CD4-positive, alpha-beta T cell (primary cell): Measurements from ENCODE around the gene LEP. TPM values are rescaled to one million over a fixed set of nuclear protein-coding genes. Genes with fewer than 3 reads are reported as not detected.
"Not testable (repeated sequence)": the region's sequence is repeated elsewhere in the genome, so short reads cannot be mapped to it uniquely, and the experiment has no call there.

Experiments used
- ATAC-seq: fragments of 200-7000 bp; cut with Tn5 transposase; one replicate; pipeline ENCODE4 v1.10.0; 2022; ENCODE audit warnings: mild to moderate bottlenecking; ENCODE audit not compliant: poor library complexity
- CTCF ChIA-PET: fragments of 350-600 bp; sonication (Branson Sonifier 250); formaldehyde crosslinking; loops from one replicate; lab custom pipeline; 2021; ENCODE audit warnings: antibody characterized with exemption, inconsistent platforms; lab: Charles Lee
- POLR2A ChIA-PET: fragments of 350-600 bp; sonication (Branson Sonifier 250); formaldehyde crosslinking; loops from one replicate; lab custom pipeline; 2021; ENCODE audit warnings: antibody characterized with exemption, inconsistent platforms; lab: Charles Lee
- DNase-seq, 14 experiments: peaks; one replicate each; pipeline ENCODE4 v3.0.0-alpha.2; 2013 to 2020; ENCODE audit warnings: mixed read lengths in 2 of 14
- H3K27ac ChIP-seq, 2 donors: one replicate each; pipeline versions ENCODE4 v1.5.1 to v1.7.0; 2013; ENCODE audit warnings: low read length in 2 of 2, low read depth in 1 of 2, mild to moderate bottlenecking in 1 of 2
- H3K27me3 ChIP-seq, 2 experiments: 1 replicate in 1 of 2; 2 replicates in 1 of 2; pipeline versions ENCODE4 v1.6.1 to v1.7.0; 2013; ENCODE audit warnings: low read length in 2 of 2, control low read depth in 1 of 2, mild to moderate bottlenecking in 1 of 2, moderate library complexity in 1 of 2; ENCODE audit not compliant: insufficient read depth in 2 of 2, control insufficient read depth in 1 of 2
- H3K36me3 ChIP-seq: one replicate; pipeline ENCODE4 v1.6.1; 2013; ENCODE audit warnings: low read length, control low read depth; ENCODE audit not compliant: insufficient read depth
- H3K4me1 ChIP-seq: one replicate; pipeline ENCODE4 v1.6.1; 2013; ENCODE audit warnings: low read length, control low read depth; ENCODE audit not compliant: insufficient read depth
- H3K4me3 ChIP-seq: one replicate; pipeline ENCODE4 v1.5.1; 2013; ENCODE audit warnings: mild to moderate bottlenecking, low read length, moderate library complexity
- H3K9me3 ChIP-seq, 2 experiments: 1 replicate in 1 of 2; 2 replicates in 1 of 2; pipeline versions ENCODE4 v1.6.1 to v1.7.0; 2013; ENCODE audit warnings: low read length in 2 of 2, mild to moderate bottlenecking in 2 of 2, control low read depth in 1 of 2, moderate library complexity in 1 of 2; ENCODE audit not compliant: control insufficient read depth in 1 of 2, insufficient read depth in 1 of 2
- H3K27ac Mint-ChIP-seq: one replicate; pipeline ENCODE4 v1.8.0; 2020; ENCODE audit warnings: mixed read lengths
- H3K27me3 Mint-ChIP-seq: one replicate; pipeline ENCODE4 v1.8.0; 2021; ENCODE audit warnings: mixed read lengths
- H3K36me3 Mint-ChIP-seq: one replicate; pipeline ENCODE4 v1.8.0; 2021; ENCODE audit warnings: low read depth, mixed read lengths
- H3K4me1 Mint-ChIP-seq: one replicate; pipeline ENCODE4 v1.8.0; 2021; ENCODE audit warnings: low read depth, mixed read lengths
- H3K4me3 Mint-ChIP-seq: one replicate; pipeline ENCODE4 v1.8.0; 2020; ENCODE audit warnings: mild to moderate bottlenecking, mixed read lengths
- H3K9me3 Mint-ChIP-seq: one replicate; pipeline ENCODE4 v1.8.0; 2020; ENCODE audit warnings: mixed read lengths
- CTCF ChIP-seq: fragments of 200-600 bp; IDR thresholded peaks from one replicate; pipeline ENCODE4 v1.8.0; 2022; ENCODE audit warnings: antibody characterized with exemption, mild to moderate bottlenecking
- intact Hi-C, 2 experiments: fragments of 100-400 bp; cut with DNase I in 1 of 2; cut with micrococcal nuclease in 1 of 2; formaldehyde crosslinking; loops; one replicate each; pipeline versions ENCODE4 v1.15.1 to v1.9.0; 2023 to 2025; cut with DNase I, micrococcal nuclease
- total RNA-seq, 174 experiments: library from RNA in 2 of 174; stranded (reverse) in 2 of 174; gene quantifications; one replicate each; pipeline ENCODE4 v1.2.3 and lab custom pipeline; 2021 to 2026

The LEP gene
- total RNA-seq, 2 experiments from 2014 or later: not detected

GRCh38 chr7:128235471-128235870, 5.6 kb upstream of the LEP start:
- H3K27ac Mint-ChIP-seq: no peak overlapping the region

GRCh38 chr7:128236924-128237586, 4.0 kb upstream of the LEP start:
- POLR2A ChIA-PET: no interaction called here
- CTCF ChIA-PET: no interaction called here

More at GRCh38 chr7:128235471-128235870, 5.6 kb upstream of the LEP start:
- DNase-seq: no peak
- H3K4me1 Mint-ChIP-seq: peaks cover 6% of the 10 kb centered on the region
- TF ChIP-seq CTCF: no peak
- H3K27ac ChIP-seq: no peak overlapping the region
- CTCF ChIA-PET: no interaction called here
- no peaks in the 10 kb centered on the region for H3K36me3 Mint-ChIP-seq
- no peaks in the 10 kb centered on the region for H3K9me3 Mint-ChIP-seq
- POLR2A ChIA-PET: no interaction called here
- peaks cover 10 to 13% of the 10 kb centered on the region in 2 experiments for H3K9me3 ChIP-seq
- peaks cover 14% of the 10 kb centered on the region for H3K27me3 Mint-ChIP-seq
- intact Hi-C loops: no loop called here
- no peak overlapping the region for H3K4me3 Mint-ChIP-seq
- ATAC-seq: no peak
- H3K27me3 ChIP-seq: peaks cover 3 to 7% of the 10 kb centered on the region in 2 experiments
- peaks cover 6% of the 10 kb centered on the region for H3K4me1 ChIP-seq
- H3K4me3 ChIP-seq: no peak overlapping the region
- H3K36me3 ChIP-seq: no peaks in the 10 kb centered on the region

GRCh38 chr7:128239146-128239545, 1.9 kb upstream of the LEP start:
- intact Hi-C loops, CTCF ChIA-PET, H3K4me3 Mint-ChIP-seq, H3K27ac Mint-ChIP-seq, H3K4me3 ChIP-seq, H3K4me1 ChIP-seq, ATAC-seq, H3K4me1 Mint-ChIP-seq, H3K27ac ChIP-seq, DNase-seq, POLR2A ChIA-PET, H3K36me3 ChIP-seq, H3K36me3 Mint-ChIP-seq, H3K9me3 Mint-ChIP-seq: not testable (repeated sequence)
- peaks cover 38% of the 10 kb centered on the region for H3K27me3 Mint-ChIP-seq
- Histone ChIP-seq H3K27me3 (peaks cover 17 to 18% of the 10 kb centered on the region in 2 experiments), H3K9me3 (peaks cover 10 to 24% of the 10 kb centered on the region in 2 experiments)

More at GRCh38 chr7:128236924-128237586, 4.0 kb upstream of the LEP start:
- Mint-ChIP-seq H3K9me3 (no peaks in the 10 kb centered on the region), H3K36me3 (no peaks in the 10 kb centered on the region), H3K4me1 (peaks cover 6% of the 10 kb centered on the region), H3K27me3 (peaks cover 25% of the 10 kb centered on the region), H3K4me3 (no peak overlapping the region), H3K27ac (no peak overlapping the region)
- H3K4me3 ChIP-seq: no peak overlapping the region
- H3K9me3 ChIP-seq: peaks cover 10 to 24% of the 10 kb centered on the region in 2 experiments
- TF ChIP-seq CTCF: no peak
- no peak overlapping the region for H3K27ac ChIP-seq
- peaks cover 15 to 17% of the 10 kb centered on the region in 2 experiments for H3K27me3 ChIP-seq
- H3K36me3 ChIP-seq: no peaks in the 10 kb centered on the region
- H3K4me1 ChIP-seq: peaks cover 6% of the 10 kb centered on the region
- ATAC-seq: peak; percentile 26
- intact Hi-C loops: no loop called here
- DNase-seq: peak in 3 of 14 experiments; percentile 37 to 69 (median 57)
